Endothelial cell (in vitro differentiated cells): Measurements from ENCODE around the gene DCTN2. TPM values are rescaled to one million over a fixed set of nuclear protein-coding genes. Genes with fewer than 3 reads are reported as not detected.
A peak's percentile ranks its signal among the peaks of the same experiment; 100 is the strongest.

Experiments
- DNase-seq: peaks from one replicate; pipeline ENCODE4 v3.0.0; 2021; ENCODE audit warnings: low spot score
- H3K27ac Mint-ChIP-seq: one replicate; pipeline ENCODE4 v1.8.0; 2021; ENCODE audit warnings: mixed read lengths, inconsistent platforms; ENCODE audit not compliant: unreplicated experiment
- H3K27me3 Mint-ChIP-seq: one replicate; pipeline ENCODE4 v1.8.0; 2021; ENCODE audit warnings: mild to moderate bottlenecking, moderate library complexity, mixed read lengths, inconsistent platforms; ENCODE audit not compliant: unreplicated experiment
- H3K36me3 Mint-ChIP-seq: one replicate; pipeline ENCODE4 v1.8.0; 2021; ENCODE audit warnings: mild to moderate bottlenecking, low read depth, mixed read lengths, inconsistent platforms; ENCODE audit not compliant: unreplicated experiment
- H3K4me1 Mint-ChIP-seq: one replicate; pipeline ENCODE4 v1.8.0; 2021; ENCODE audit warnings: mild to moderate bottlenecking, mixed read lengths, inconsistent platforms; ENCODE audit not compliant: unreplicated experiment
- H3K4me3 Mint-ChIP-seq: one replicate; pipeline ENCODE4 v1.8.0; 2021; ENCODE audit warnings: mild to moderate bottlenecking, mixed read lengths, inconsistent platforms; ENCODE audit not compliant: unreplicated experiment
- H3K9me3 Mint-ChIP-seq: one replicate; pipeline ENCODE4 v1.8.0; 2021; ENCODE audit warnings: mixed read lengths, inconsistent platforms; ENCODE audit not compliant: unreplicated experiment
- CTCF ChIP-seq: fragments of 200-600 bp; sonication (generic); IDR thresholded peaks from one replicate; pipeline ENCODE4 v1.5.0; 2021; ENCODE audit warnings: antibody characterized with exemption; ENCODE audit not compliant: unreplicated experiment
- total RNA-seq: library from RNA; stranded (reverse); fragmentation: NEBNext Ultra II Directional; extraction: Animal tissue kit (Norgen Biotek cat#: 25700); gene quantifications from one replicate; pipeline ENCODE4 v1.2.1, GENCODE V29; 2021; ENCODE audit not compliant: unreplicated experiment

DCTN2 gene
- total RNA-seq, 1 donor from 2014 or later: 195 TPM

GRCh38 chr12:57491393-57492280 is 55.4 kb downstream of the DCTN2 start:
- Mint-ChIP-seq H3K9me3 (no peaks in the 10 kb centered on the region), H3K27ac (peak overlapping the region; percentile 9), H3K36me3 (peaks cover 38% of the 10 kb centered on the region), H3K4me1 (peaks cover 12% of the 10 kb centered on the region), H3K4me3 (peak overlapping the region; percentile 66), H3K27me3 (peaks cover 4% of the 10 kb centered on the region)
- no peak for TF ChIP-seq CTCF
- DNase-seq: no peak

- Mint-ChIP-seq H3K27me3 (peaks cover 4% of the 10 kb centered on the region), H3K36me3 (peaks cover 37% of the 10 kb centered on the region), H3K4me3 (no peak overlapping the region), H3K4me1 (peaks cover 12% of the 10 kb centered on the region), H3K9me3 (no peaks in the 10 kb centered on the region), H3K27ac (no peak overlapping the region)
- DNase-seq: no peak
- no peak for TF ChIP-seq CTCF
These were observed 56.9 kb downstream of the DCTN2 start for GRCh38 chr12:57490126-57490525.

- H3K4me3 Mint-ChIP-seq: peak overlapping the region; percentile 98
- peaks cover 37% of the 10 kb centered on the region for H3K36me3 Mint-ChIP-seq
- peaks cover 4% of the 10 kb centered on the region for H3K27me3 Mint-ChIP-seq
- no peak for DNase-seq
- no peak for TF ChIP-seq CTCF
- H3K9me3 Mint-ChIP-seq: no peaks in the 10 kb centered on the region
- peaks cover 12% of the 10 kb centered on the region for H3K4me1 Mint-ChIP-seq
- H3K27ac Mint-ChIP-seq: peak overlapping the region; percentile 14
These were observed 57.8 kb downstream of the DCTN2 start for GRCh38 chr12:57489157-57489641.

GRCh38 chr12:57488402-57489156 is 58.4 kb downstream of the DCTN2 start:
- no peak for DNase-seq
- peak overlapping the region; percentile 98 for H3K4me3 Mint-ChIP-seq

More at GRCh38 chr12:57488402-57489156, 58.4 kb downstream of the DCTN2 start:
- TF ChIP-seq CTCF: no peak
- H3K4me1 Mint-ChIP-seq: peaks cover 12% of the 10 kb centered on the region
- peaks cover 4% of the 10 kb centered on the region for H3K27me3 Mint-ChIP-seq
- peaks cover 37% of the 10 kb centered on the region for H3K36me3 Mint-ChIP-seq
- H3K27ac Mint-ChIP-seq: peak overlapping the region; percentile 96
- H3K9me3 Mint-ChIP-seq: no peaks in the 10 kb centered on the region
